Measurements from ENCODE around the gene FAM181A.

DNA sequence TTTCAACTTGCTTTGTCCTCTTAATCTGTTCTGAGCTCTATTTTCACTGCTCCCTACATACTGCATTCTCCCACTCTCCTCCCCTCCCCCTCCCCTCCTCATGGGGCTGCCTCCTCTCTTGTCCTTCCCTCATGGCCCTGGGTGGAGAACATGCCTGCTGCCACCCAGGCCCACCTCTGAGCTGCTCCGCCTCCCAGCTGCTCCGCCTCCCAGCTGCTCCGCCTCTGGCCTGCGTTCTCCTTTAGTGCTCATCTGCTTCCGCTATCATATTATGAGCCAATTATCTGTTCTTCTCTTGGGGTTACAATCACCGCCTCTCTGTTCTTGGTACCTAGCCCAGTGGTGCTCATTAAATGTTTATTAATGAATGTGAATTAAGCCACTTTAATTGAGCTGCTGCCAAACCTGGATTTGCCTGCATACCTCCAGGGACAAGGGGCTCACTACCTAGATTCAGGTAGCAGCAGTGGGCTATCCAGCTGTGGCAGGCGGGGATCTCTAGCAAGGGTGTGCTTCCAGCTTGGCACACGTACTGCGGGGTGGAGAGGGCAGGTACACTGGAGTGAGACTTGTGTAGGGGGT lies 32.0 kb upstream of the FAM181A start:
- TF ChIP-seq SP1 (IDR thresholded peaks at IDR 0.05): no peak
- TF ChIP-seq TARDBP (IDR thresholded peaks at IDR 0.05): no peak
- TF ChIP-seq ZNF384 (IDR thresholded peaks at IDR 0.05): no peak
- no peak for TF ChIP-seq CTBP1 (IDR thresholded peaks at IDR 0.05; ENCODE audit: borderline replicate concordance)
